H9 (cell line): ENCODE results near the gene ZNF587. TPM values are rescaled to one million over a fixed set of nuclear protein-coding genes. Genes with fewer than 3 reads are reported as not detected.
A peak's percentile ranks its signal among the peaks of the same experiment; 100 is the strongest.

Experiments used
- DNase-seq: peaks from one replicate; pipeline ENCODE4 v3.0.0-alpha.2; 2017
- H2AFZ ChIP-seq: one replicate; pipeline ENCODE4 v1.6.1; 2013; ENCODE audit warnings: mild to moderate bottlenecking, low read length, control low read depth, moderate library complexity
- H2AK5ac ChIP-seq: 2 replicates; pipeline ENCODE4 v1.6.1; 2013; ENCODE audit warnings: low read length, control low read depth, mixed read lengths; ENCODE audit not compliant: insufficient read length
- H2BK120ac ChIP-seq: one replicate; pipeline ENCODE4 v1.6.1; 2013; ENCODE audit warnings: low read depth, mild to moderate bottlenecking, low read length, control low read depth, inconsistent platforms; ENCODE audit not compliant: poor library complexity, severe bottlenecking
- H2BK12ac ChIP-seq: 2 replicates; pipeline ENCODE4 v1.6.1; 2013; ENCODE audit warnings: low read length, control low read depth, mixed read lengths, low read depth; ENCODE audit not compliant: insufficient read length
- H2BK15ac ChIP-seq: 2 replicates; pipeline ENCODE4 v1.6.1; 2013; ENCODE audit warnings: low read depth, low read length, control low read depth
- H2BK20ac ChIP-seq: one replicate; pipeline ENCODE4 v1.6.1; 2013; ENCODE audit warnings: low read depth, mild to moderate bottlenecking, low read length, control low read depth, inconsistent platforms; ENCODE audit not compliant: poor library complexity, severe bottlenecking
- H2BK5ac ChIP-seq: 2 replicates; pipeline ENCODE4 v1.6.1; 2013; ENCODE audit warnings: low read length, control low read depth, mixed read lengths; ENCODE audit not compliant: insufficient read length
- H3K14ac ChIP-seq: 2 replicates; pipeline ENCODE4 v1.6.1; 2013; ENCODE audit warnings: low read length, control low read depth; ENCODE audit not compliant: insufficient read depth
- H3K18ac ChIP-seq: 2 replicates; pipeline ENCODE4 v1.6.1; 2013; ENCODE audit warnings: low read depth, mild to moderate bottlenecking, mixed read lengths, low read length, control low read depth; ENCODE audit not compliant: insufficient read length
- H3K23ac ChIP-seq: 2 replicates; pipeline ENCODE4 v1.6.1; 2013; ENCODE audit warnings: low read length, control low read depth, mixed read lengths, low read depth; ENCODE audit not compliant: insufficient read length
- H3K23me2 ChIP-seq: 2 replicates; pipeline ENCODE4 v1.6.1; 2013; ENCODE audit warnings: low read depth, mild to moderate bottlenecking, mixed read lengths, low read length, control low read depth; ENCODE audit not compliant: insufficient read length, poor library complexity, severe bottlenecking
- H3K27ac ChIP-seq: 2 replicates; pipeline ENCODE4 v1.5.1; 2013; ENCODE audit warnings: low read length, control low read depth, mixed read lengths, low read depth; ENCODE audit not compliant: insufficient read length
- H3K27me3 ChIP-seq: 2 replicates; pipeline ENCODE4 v1.6.1; 2013; ENCODE audit warnings: low read length, control low read depth, inconsistent platforms; ENCODE audit not compliant: insufficient read depth
- H3K4ac ChIP-seq: 2 replicates; pipeline ENCODE4 v1.6.1; 2013; ENCODE audit warnings: low read depth, mild to moderate bottlenecking, control low read depth, inconsistent platforms, low read length, moderate library complexity
- H3K4me1 ChIP-seq: 2 replicates; pipeline ENCODE4 v1.6.1; 2013; ENCODE audit warnings: low read length, control low read depth, inconsistent platforms; ENCODE audit not compliant: insufficient read depth
- H3K4me2 ChIP-seq: 2 replicates; pipeline ENCODE4 v1.6.1; 2013; ENCODE audit warnings: low read length, control low read depth, mixed read lengths; ENCODE audit not compliant: insufficient read length, insufficient read depth
- H3K56ac ChIP-seq: 2 replicates; pipeline ENCODE4 v1.6.1; 2013; ENCODE audit warnings: low read depth, mild to moderate bottlenecking, mixed read lengths, low read length, control low read depth; ENCODE audit not compliant: insufficient read length
- H3K79me1 ChIP-seq: 2 replicates; pipeline ENCODE4 v1.6.1; 2013; ENCODE audit warnings: low read depth, mild to moderate bottlenecking, moderate library complexity, low read length, control low read depth, inconsistent platforms; ENCODE audit not compliant: insufficient read depth, poor library complexity, severe bottlenecking
- H3K79me2 ChIP-seq: 2 replicates; pipeline ENCODE4 v1.6.1; 2013; ENCODE audit warnings: low read length, control low read depth, inconsistent platforms; ENCODE audit not compliant: insufficient read depth
- H3K9ac ChIP-seq: 2 replicates; pipeline ENCODE4 v1.6.1; 2013; ENCODE audit warnings: low read length, control low read depth, mixed read lengths; ENCODE audit not compliant: insufficient read length; ENCODE audit errors: extremely low read depth
- H3K9me3 ChIP-seq: one replicate; pipeline ENCODE4 v1.6.1; 2013; ENCODE audit warnings: low read depth, low read length, inconsistent platforms; ENCODE audit not compliant: control insufficient read depth
- H3T11ph ChIP-seq: one replicate; pipeline ENCODE4 v1.6.1; 2013; ENCODE audit warnings: mild to moderate bottlenecking, low read length, control low read depth, inconsistent platforms
- H4K20me1 ChIP-seq: one replicate; pipeline ENCODE4 v1.6.1; 2013; ENCODE audit not compliant: control insufficient read depth, insufficient read length, insufficient read depth
- H4K5ac ChIP-seq: 2 replicates; pipeline ENCODE4 v1.6.1; 2013; ENCODE audit warnings: low read depth, mild to moderate bottlenecking, mixed read lengths, low read length, control low read depth; ENCODE audit not compliant: insufficient read length
- H4K8ac ChIP-seq: replicated peaks from 2 replicates; pipeline ENCODE4 v1.6.1; 2013; ENCODE audit warnings: low read length, control low read depth, mixed read lengths, low read depth; ENCODE audit not compliant: insufficient read length
- H4K91ac ChIP-seq: 2 replicates; pipeline ENCODE4 v1.6.1; 2013; ENCODE audit warnings: low read depth, mild to moderate bottlenecking, moderate library complexity, mixed read lengths, low read length, control low read depth; ENCODE audit not compliant: insufficient read length
- H3K27ac Mint-ChIP-seq, 3 experiments: 2 replicates in 2 of 3; 3 replicates in 1 of 3; pipeline ENCODE4 v1.8.0; 2020 to 2021; ENCODE audit warnings: mixed read lengths in 3 of 3, mild to moderate bottlenecking in 1 of 3, moderate library complexity in 1 of 3
- H3K27me3 Mint-ChIP-seq: 2 replicates; pipeline ENCODE4 v1.8.0; 2021; ENCODE audit warnings: low read depth, mild to moderate bottlenecking, moderate library complexity, mixed read lengths
- H3K36me3 Mint-ChIP-seq, 3 experiments: 2 replicates in 2 of 3; 3 replicates in 1 of 3; pipeline ENCODE4 v1.8.0; 2020 to 2021; ENCODE audit warnings: low read depth in 3 of 3, mixed read lengths in 3 of 3; ENCODE audit not compliant: insufficient read depth in 1 of 3
- H3K4me1 Mint-ChIP-seq, 2 experiments: 2 replicates each; pipeline ENCODE4 v1.8.0; 2020; ENCODE audit warnings: mixed read lengths in 2 of 2
- H3K4me3 Mint-ChIP-seq, 2 experiments: 2 replicates in 1 of 2; 3 replicates in 1 of 2; pipeline ENCODE4 v1.8.0; 2020 to 2021; ENCODE audit warnings: mild to moderate bottlenecking in 2 of 2, mixed read lengths in 2 of 2, moderate library complexity in 1 of 2
- H3K9me3 Mint-ChIP-seq, 2 experiments: 2 replicates in 1 of 2; 3 replicates in 1 of 2; pipeline ENCODE4 v1.8.0; 2020; ENCODE audit warnings: mild to moderate bottlenecking in 2 of 2, mixed read lengths in 2 of 2, moderate library complexity in 1 of 2
- CTCF ChIP-seq: fragments of 200-600 bp; sonication (generic); conservative IDR thresholded peaks from 3 replicates; pipeline ENCODE4 v1.8.0; 2021; ENCODE audit warnings: antibody characterized with exemption, mild to moderate bottlenecking
- WGBS: extraction: QIAGEN DNeasy Blood & Tissue Kit; methylation state at CpG from one replicate; pipeline ENCODE4 v1.1.7; 2013; ENCODE audit warnings: missing lambda C conversion rate, low lambda C conversion rate, mixed read lengths; ENCODE audit not compliant: insufficient read length; ENCODE audit errors: extremely low coverage; 5-methylcytosine and 5-hydroxymethylcytosine counted together
- total RNA-seq: library from RNA; stranded (reverse); gene quantifications from 2 replicates; pipeline ENCODE4 v1.2.1, GENCODE V29; 2021

ZNF587 gene
- total RNA-seq, 1 experiment from 2014 or later = 40.0 TPM

GRCh38 chr19:57814505-57815246 is 35.0 kb upstream of the ZNF587 start, which contains the start of gene ZNF552:
Gene ZNF552, minus strand, starts transcription at chr19:57814913. Its CDS starts 170 bp downstream, at chr19:57814743.
- Mint-ChIP-seq H3K9me3 (peaks cover 0 to 2% of the 10 kb centered on the region in 2 experiments; a peak in 1 of 5 replicates), H3K36me3 (peaks cover 12 to 29% (median 25%) of the 10 kb centered on the region in 3 experiments; a peak in 6 of 7 replicates), H3K4me3 (peak within 1 kb of the TSS; percentile 96), H3K4me1 (peaks cover 22 to 24% of the 10 kb centered on the region in 2 experiments), H3K27ac (peak within 1 kb of the TSS; percentile 84 to 94 (median 92)), H3K27me3 (no peaks in the 10 kb centered on the region)
- no peak within 1 kb of the TSS for H2AK5ac ChIP-seq
- H2BK5ac ChIP-seq = no peak within 1 kb of the TSS
- no peak within 1 kb of the TSS for H2BK15ac ChIP-seq
- H2BK120ac ChIP-seq = no peak within 1 kb of the TSS
- H4K5ac ChIP-seq = no peak within 1 kb of the TSS
- H3K79me1 ChIP-seq = peaks cover 3% of the 10 kb centered on the region
- no peak within 1 kb of the TSS for H2BK12ac ChIP-seq
- peak within 1 kb of the TSS; percentile 95 for H3K4me2 ChIP-seq
- H3K4ac ChIP-seq = no peak within 1 kb of the TSS
- peak within 1 kb of the TSS; percentile 38 for H3K18ac ChIP-seq
- H3T11ph ChIP-seq = no peak within 1 kb of the TSS
- H3K27me3 ChIP-seq = no peaks in the 10 kb centered on the region
- no peak within 1 kb of the TSS for H3K23ac ChIP-seq
- no peak within 1 kb of the TSS for H4K91ac ChIP-seq
- no peak within 1 kb of the TSS for H3K56ac ChIP-seq
- H4K8ac ChIP-seq = no peak within 1 kb of the TSS
- peak within 1 kb of the TSS; percentile 75 for H3K14ac ChIP-seq
- H3K9me3 ChIP-seq = no peaks in the 10 kb centered on the region
- no peak within 1 kb of the TSS for H3K27ac ChIP-seq
- peak; percentile 95 for DNase-seq
- peaks cover 3% of the 10 kb centered on the region; the same call in 1 of the 2 replicates for H3K79me2 ChIP-seq
- no peak within 1 kb of the TSS for H2BK20ac ChIP-seq
- peaks cover 7% of the 10 kb centered on the region for H3K23me2 ChIP-seq
- no CpG with 5 or more reads among the region's 50 CpGs for WGBS
- no peaks in the 10 kb centered on the region for H4K20me1 ChIP-seq
- peak; percentile 26; the same call in 1 of the 3 replicates for TF ChIP-seq CTCF
- H3K4me1 ChIP-seq = no peaks in the 10 kb centered on the region
- peak within 1 kb of the TSS; percentile 93 for H3K9ac ChIP-seq
- no peak within 1 kb of the TSS for H2AFZ ChIP-seq
